Body of pancreas (tissue), 4 donors: Measurements from ENCODE around the gene RHBDD3. TPM values are rescaled to one million over a fixed set of nuclear protein-coding genes. Genes with fewer than 3 reads are reported as not detected.

Experiments used
- ATAC-seq: fragments of 150-250 bp; one replicate; pipeline ENCODE4 v1.9.1; 2016
- DNase-seq, 4 donors: peaks; one replicate each; pipeline ENCODE4 v3.0.0-alpha.2; 2019
- H3K27ac ChIP-seq, 4 donors: fragments of 200-600 bp; sonication (generic); 1 replicate in 3 of 4; 2 replicates in 1 of 4; pipeline versions ENCODE4 v1.5.1 to v1.6.1; 2016 to 2019; ENCODE audit warnings: mild to moderate bottlenecking in 1 of 4, mixed read lengths in 1 of 4, moderate library complexity in 1 of 4
- H3K27me3 ChIP-seq, 2 donors: fragments of 200-600 bp; sonication (generic); one replicate each; pipeline ENCODE4 v1.6.0; 2016; ENCODE audit warnings: mild to moderate bottlenecking in 1 of 2
- H3K36me3 ChIP-seq, 2 donors: fragments of 200-600 bp; sonication (generic); replicated peaks in 1 of 2; 2 replicates each; pipeline ENCODE4 v1.5.1; 2016; ENCODE audit warnings: low read depth in 2 of 2; ENCODE audit not compliant: insufficient read depth in 1 of 2
- H3K4me1 ChIP-seq: fragments of 200-600 bp; sonication (generic); one replicate; pipeline ENCODE4 v1.6.0; 2016
- H3K4me3 ChIP-seq, 2 donors: fragments of 200-600 bp; sonication (generic); 1 replicate in 1 of 2; 2 replicates in 1 of 2; pipeline ENCODE4 v1.5.1; 2016 to 2019
- H3K9me3 ChIP-seq, 3 donors: fragments of 200-600 bp; sonication (generic); 1 replicate in 2 of 3; 2 replicates in 1 of 3; pipeline ENCODE4 v1.5.1; 2016
- POLR2A ChIP-seq, 3 donors: fragments of 450-650 bp; IDR thresholded peaks; one replicate each; pipeline ENCODE4 v1.6.1; 2016; ENCODE audit warnings: antibody characterized with exemption in 3 of 3, mild to moderate bottlenecking in 2 of 3
- WGBS, 2 donors: methylation state at CpG; one replicate each; pipeline ENCODE4 v1.1.5; 2017; 5-methylcytosine and 5-hydroxymethylcytosine counted together
- intact Hi-C: fragments of 100-400 bp; cut with DNase I; formaldehyde crosslinking; loops from one replicate; pipeline ENCODE4 v1.15.1; 2023
- total RNA-seq, 2 donors: library from RNA; depleted of rRNA; stranded (reverse); fragments of >200 nt; gene quantifications; one replicate each; pipeline ENCODE4 v1.1.0, GENCODE V29; 2016
- TF ChIP-seq, protein P1 (sequence below), 7 experiments: fragments of 450-650 bp in 4 of 7; fragments of 200-600 bp in 3 of 7; sonication (generic) in 3 of 7; IDR thresholded peaks; one replicate each; pipeline ENCODE4 v1.5.1; 2016 to 2019; ENCODE audit warnings: antibody characterized with exemption in 7 of 7

The RHBDD3 gene
- total RNA-seq: 10 to 100 TPM; 32.4 to 42.2 TPM

GRCh38 chr22:29267858-29268510 lies at the start of gene RHBDD3, which contains the start of gene EWSR1:
RHBDD3 (minus strand) TSS chr22:29267981; CDS start chr22:29265626, 2,355 bp downstream.
EWSR1 (plus strand) TSS chr22:29268268; CDS start chr22:29268337, 69 bp downstream.
- no peaks in the 10 kb centered on the region for H3K9me3 ChIP-seq
- H3K4me1 ChIP-seq: peaks cover 66% of the 10 kb centered on the region
- DNase-seq: peak; percentile 96 to 98 (median 97)
- peak; percentile 90 for ATAC-seq
- H3K4me3 ChIP-seq: peak within 1 kb of the TSS; percentile 74 to 79
- peaks cover 0 to under 1% of the 10 kb centered on the region in 2 donors for H3K36me3 ChIP-seq
- intact Hi-C loops: no loop called here
- H3K27me3 ChIP-seq: no peaks in the 10 kb centered on the region
- peak within 1 kb of the TSS; percentile 99 to 100 (median 100) for H3K27ac ChIP-seq
- TF ChIP-seq POLR2A (IDR thresholded peaks at IDR 0.05): peak; percentile 86 to 96 (median 96)
- TF ChIP-seq, protein P1, sequence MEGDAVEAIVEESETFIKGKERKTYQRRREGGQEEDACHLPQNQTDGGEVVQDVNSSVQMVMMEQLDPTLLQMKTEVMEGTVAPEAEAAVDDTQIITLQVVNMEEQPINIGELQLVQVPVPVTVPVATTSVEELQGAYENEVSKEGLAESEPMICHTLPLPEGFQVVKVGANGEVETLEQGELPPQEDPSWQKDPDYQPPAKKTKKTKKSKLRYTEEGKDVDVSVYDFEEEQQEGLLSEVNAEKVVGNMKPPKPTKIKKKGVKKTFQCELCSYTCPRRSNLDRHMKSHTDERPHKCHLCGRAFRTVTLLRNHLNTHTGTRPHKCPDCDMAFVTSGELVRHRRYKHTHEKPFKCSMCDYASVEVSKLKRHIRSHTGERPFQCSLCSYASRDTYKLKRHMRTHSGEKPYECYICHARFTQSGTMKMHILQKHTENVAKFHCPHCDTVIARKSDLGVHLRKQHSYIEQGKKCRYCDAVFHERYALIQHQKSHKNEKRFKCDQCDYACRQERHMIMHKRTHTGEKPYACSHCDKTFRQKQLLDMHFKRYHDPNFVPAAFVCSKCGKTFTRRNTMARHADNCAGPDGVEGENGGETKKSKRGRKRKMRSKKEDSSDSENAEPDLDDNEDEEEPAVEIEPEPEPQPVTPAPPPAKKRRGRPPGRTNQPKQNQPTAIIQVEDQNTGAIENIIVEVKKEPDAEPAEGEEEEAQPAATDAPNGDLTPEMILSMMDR (IDR thresholded peaks at IDR 0.05): peak in 1 of 7 experiments; percentile 8
- WGBS, 2 donors: 1% methylated on average over 53 to 67 of the region's 67 CpGs

DNA sequence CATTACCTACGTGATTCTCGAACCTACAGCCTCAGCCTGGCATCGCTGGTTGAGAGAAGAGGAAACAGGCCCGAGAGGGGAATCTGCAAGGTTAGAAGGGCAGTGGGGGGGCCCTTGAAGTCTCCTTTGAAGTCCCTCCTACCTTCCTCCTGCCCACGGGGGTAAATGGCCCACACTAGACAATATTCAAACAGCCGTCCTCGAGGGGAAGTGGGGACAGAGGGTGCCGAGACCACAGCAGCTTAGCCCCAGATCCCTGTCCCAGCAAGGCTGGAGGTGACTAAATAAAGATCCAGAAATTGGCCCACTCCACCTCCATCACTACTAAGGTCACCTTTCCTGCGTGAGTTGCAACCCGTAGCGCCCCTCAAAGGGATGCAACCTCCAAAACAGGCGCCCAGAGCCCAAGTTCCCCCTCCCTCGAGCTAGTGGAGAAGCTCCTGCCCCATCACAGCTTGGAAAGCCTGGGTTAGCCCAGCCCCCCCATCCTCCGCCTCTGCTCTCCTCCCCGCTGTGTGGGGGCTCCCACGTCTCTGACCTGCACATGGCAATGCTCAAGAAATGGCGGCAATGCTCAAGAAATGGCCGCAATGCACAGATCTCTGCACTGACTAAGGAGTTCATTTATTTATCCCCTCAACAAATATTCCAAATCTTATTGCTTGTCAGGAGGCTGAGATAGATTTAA lies 48.5 kb upstream of the RHBDD3 start:
- H3K9me3 ChIP-seq: no peaks in the 10 kb centered on the region
- WGBS, 2 donors: 62 to 65% methylated on average over 17 to 18 of the region's 18 CpGs
- DNase-seq (no peak), ATAC-seq (no peak)
- no peaks in the 10 kb centered on the region for H3K36me3 ChIP-seq
- intact Hi-C loops: no loop called here
- no peak overlapping the region for H3K27ac ChIP-seq
- H3K4me1 ChIP-seq: peaks cover 38% of the 10 kb centered on the region
- H3K4me3 ChIP-seq: no peak overlapping the region
- peaks cover 0 to 25% of the 10 kb centered on the region in 2 donors for H3K27me3 ChIP-seq
- no peak for TF ChIP-seq POLR2A (IDR thresholded peaks at IDR 0.05)
- TF ChIP-seq, protein P1 (IDR thresholded peaks at IDR 0.05): no peak

- H3K27me3 ChIP-seq: peaks cover 0 to 25% of the 10 kb centered on the region in 2 donors
- DNase-seq: no peak
- intact Hi-C loops: no loop called here
- TF ChIP-seq, protein P1 (IDR thresholded peaks at IDR 0.05): no peak
- no peak for TF ChIP-seq POLR2A (IDR thresholded peaks at IDR 0.05)
- no peaks in the 10 kb centered on the region for H3K36me3 ChIP-seq
- ATAC-seq: no peak
- H3K27ac ChIP-seq: no peak within 1 kb of the TSS
- no peaks in the 10 kb centered on the region for H3K9me3 ChIP-seq
- 6 to 23% methylated on average over 16 to 70 of the region's 103 CpGs for WGBS, 2 donors
- H3K4me3 ChIP-seq: no peak within 1 kb of the TSS
- peaks cover 45% of the 10 kb centered on the region for H3K4me1 ChIP-seq
Measured at GRCh38 chr22:29315286-29316140, 47.7 kb upstream of the RHBDD3 start, which contains the start of gene RASL10A. RASL10A (minus strand) TSS chr22:29315697; CDS start chr22:29315246, 451 bp downstream.

DNA sequence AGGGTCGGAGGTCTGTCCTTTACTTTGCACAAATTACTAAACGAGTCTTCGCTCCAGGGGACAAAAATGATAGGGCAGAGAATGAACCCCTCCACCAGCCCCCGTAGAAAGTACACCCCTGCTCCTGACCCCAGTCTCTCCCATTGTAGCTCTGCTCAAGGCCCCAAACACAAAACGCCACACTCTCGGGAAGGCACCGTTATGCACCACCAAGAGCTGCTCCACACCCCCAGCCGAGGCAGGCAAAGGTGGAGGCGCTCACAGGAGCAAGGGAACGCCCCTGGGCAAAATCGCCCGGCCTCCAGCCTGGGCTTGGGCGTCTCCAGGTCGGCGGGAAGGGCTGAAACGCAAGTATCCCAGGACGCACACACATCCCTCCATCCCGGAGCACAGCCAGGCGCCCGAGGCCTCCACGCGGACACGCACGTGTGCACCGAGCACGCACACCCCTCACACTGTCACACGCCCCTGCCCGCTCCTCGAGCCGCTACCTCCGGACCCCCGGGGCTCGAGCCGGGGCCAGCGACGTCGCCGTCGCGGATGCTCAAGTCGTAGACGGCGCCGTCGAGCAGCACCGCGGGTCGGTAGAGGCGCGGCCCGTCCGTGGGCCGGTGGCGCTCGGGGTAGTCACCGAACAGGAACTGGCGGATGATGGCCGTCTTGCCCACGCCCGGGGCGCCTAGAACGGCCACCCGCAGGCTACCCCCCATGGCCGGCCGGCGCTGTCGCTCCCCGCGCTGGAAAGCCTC lies 46.9 kb upstream of the RHBDD3 start:
- peaks cover 0 to 25% of the 10 kb centered on the region in 2 donors for H3K27me3 ChIP-seq
- no peak overlapping the region for H3K27ac ChIP-seq
- no peak overlapping the region for H3K4me3 ChIP-seq
- DNase-seq (no peak), ATAC-seq (no peak)
- WGBS, 2 donors: 3 to 23% methylated on average over 6 to 63 of the region's 69 CpGs
- H3K9me3 ChIP-seq: no peaks in the 10 kb centered on the region
- H3K36me3 ChIP-seq: no peaks in the 10 kb centered on the region
- TF ChIP-seq, protein P1 (IDR thresholded peaks at IDR 0.05): no peak
- no peak for TF ChIP-seq POLR2A (IDR thresholded peaks at IDR 0.05)
- intact Hi-C loops: no loop called here
- H3K4me1 ChIP-seq: peaks cover 51% of the 10 kb centered on the region
